Inflammatory macrophage (primary cell): ENCODE data around the gene DYNLRB1.

Experiments
- DNase-seq, 2 donors: peaks; one replicate each; pipeline ENCODE4 v3.0.0-alpha.2; 2020 to 2022

DYNLRB1 gene

GRCh38 chr20:34535301-34535840, 19.1 kb downstream of the DYNLRB1 start:
- DNase-seq = no peak

GRCh38 chr20:34535857-34536256, 19.6 kb downstream of the DYNLRB1 start:
- DNase-seq = no peak

- peak in 1 of 2 donors; percentile 26 for DNase-seq
These were observed 20.7 kb downstream of the DYNLRB1 start for GRCh38 chr20:34536798-34537394.

- no peak for DNase-seq
These were observed 21.4 kb downstream of the DYNLRB1 start for GRCh38 chr20:34537651-34538050.

- peak; percentile 66 to 75 for DNase-seq
These were observed 22.5 kb downstream of the DYNLRB1 start for GRCh38 chr20:34538671-34539123.

- DNase-seq = no peak
These were observed 23.5 kb downstream of the DYNLRB1 start for GRCh38 chr20:34539756-34540155.

GRCh38 chr20:34540596-34541263, 24.5 kb downstream of the DYNLRB1 start:
- DNase-seq = no peak

- no peak for DNase-seq
These were observed 25.2 kb downstream of the DYNLRB1 start for GRCh38 chr20:34541264-34541901.

GRCh38 chr20:34541917-34542316, 25.7 kb downstream of the DYNLRB1 start:
- no peak for DNase-seq

- no peak for DNase-seq
These were observed 26.2 kb downstream of the DYNLRB1 start for GRCh38 chr20:34542439-34542838.

GRCh38 chr20:34543463-34544056, 27.3 kb downstream of the DYNLRB1 start:
- DNase-seq = no peak

GRCh38 chr20:34544109-34544796, 28.0 kb downstream of the DYNLRB1 start:
- no peak for DNase-seq

GRCh38 chr20:34546751-34547181, 30.5 kb downstream of the DYNLRB1 start:
- DNase-seq = no peak

GRCh38 chr20:34547844-34548613, 31.8 kb downstream of the DYNLRB1 start:
- no peak for DNase-seq

GRCh38 chr20:34549291-34549928, 33.2 kb downstream of the DYNLRB1 start:
- peak; percentile 15 to 16 for DNase-seq

GRCh38 chr20:34549929-34550305, 33.7 kb downstream of the DYNLRB1 start:
- no peak for DNase-seq

- no peak for DNase-seq
These were observed 36.3 kb downstream of the DYNLRB1 start for GRCh38 chr20:34552569-34552968.

GRCh38 chr20:34553366-34553867, 37.2 kb downstream of the DYNLRB1 start:
- no peak for DNase-seq

- DNase-seq = no peak
These were observed 41.7 kb downstream of the DYNLRB1 start for GRCh38 chr20:34557936-34558319.

- DNase-seq = peak; percentile 89 to 92
These were observed 42.3 kb downstream of the DYNLRB1 start, which contains the start of gene MAP1LC3A for GRCh38 chr20:34558320-34559218. Gene MAP1LC3A (plus strand): TSS chr20:34558718. CDS start chr20:34558869, 151 bp downstream.
